Kidney tubule cell (primary cell): ENCODE results near the gene PDE4C.
A peak's percentile ranks its signal among the peaks of the same experiment; 100 is the strongest.
"Not testable (repeated sequence)": the region's sequence is repeated elsewhere in the genome, so short reads cannot be mapped to it uniquely, and the experiment has no call there.

Experiments used
- DNase-seq: peaks from one replicate; pipeline ENCODE4 v3.0.0-alpha.2; 2018; ENCODE audit warnings: low spot score

The PDE4C gene

DNA sequence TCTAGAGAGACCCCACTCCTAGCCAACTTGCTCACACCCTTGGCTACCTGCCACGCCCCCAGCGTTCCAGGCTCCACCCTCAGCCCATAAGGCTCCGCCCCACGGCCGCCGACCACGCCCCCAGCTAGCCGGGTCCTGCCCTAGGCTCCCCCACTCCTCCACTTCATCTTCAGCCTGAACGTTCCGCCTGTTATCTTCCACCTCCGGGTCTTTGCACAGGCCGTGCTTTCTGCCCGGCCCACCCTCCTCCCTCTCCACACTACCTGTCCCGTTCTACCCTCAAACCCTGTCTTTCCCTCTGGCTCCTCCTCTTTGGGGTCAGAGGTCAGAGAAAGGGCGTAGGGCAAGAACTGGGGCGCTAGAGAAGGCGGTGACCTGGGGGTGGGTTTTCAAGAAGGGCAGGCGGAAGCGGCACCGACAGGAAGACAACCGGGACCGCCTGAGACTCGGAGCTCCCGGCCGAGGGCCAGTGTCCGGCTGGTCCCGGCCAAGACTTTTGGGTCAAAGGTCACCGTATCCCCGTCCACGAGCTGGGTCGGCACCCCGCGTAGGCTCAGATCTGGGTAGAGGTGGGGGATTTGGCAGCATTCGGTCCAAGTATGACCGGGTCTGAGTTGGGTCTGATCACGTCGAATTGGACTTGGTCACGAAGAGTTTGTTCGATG, 2.2 kb downstream of the PDE4C start:
- DNase-seq, result no peak

DNA sequence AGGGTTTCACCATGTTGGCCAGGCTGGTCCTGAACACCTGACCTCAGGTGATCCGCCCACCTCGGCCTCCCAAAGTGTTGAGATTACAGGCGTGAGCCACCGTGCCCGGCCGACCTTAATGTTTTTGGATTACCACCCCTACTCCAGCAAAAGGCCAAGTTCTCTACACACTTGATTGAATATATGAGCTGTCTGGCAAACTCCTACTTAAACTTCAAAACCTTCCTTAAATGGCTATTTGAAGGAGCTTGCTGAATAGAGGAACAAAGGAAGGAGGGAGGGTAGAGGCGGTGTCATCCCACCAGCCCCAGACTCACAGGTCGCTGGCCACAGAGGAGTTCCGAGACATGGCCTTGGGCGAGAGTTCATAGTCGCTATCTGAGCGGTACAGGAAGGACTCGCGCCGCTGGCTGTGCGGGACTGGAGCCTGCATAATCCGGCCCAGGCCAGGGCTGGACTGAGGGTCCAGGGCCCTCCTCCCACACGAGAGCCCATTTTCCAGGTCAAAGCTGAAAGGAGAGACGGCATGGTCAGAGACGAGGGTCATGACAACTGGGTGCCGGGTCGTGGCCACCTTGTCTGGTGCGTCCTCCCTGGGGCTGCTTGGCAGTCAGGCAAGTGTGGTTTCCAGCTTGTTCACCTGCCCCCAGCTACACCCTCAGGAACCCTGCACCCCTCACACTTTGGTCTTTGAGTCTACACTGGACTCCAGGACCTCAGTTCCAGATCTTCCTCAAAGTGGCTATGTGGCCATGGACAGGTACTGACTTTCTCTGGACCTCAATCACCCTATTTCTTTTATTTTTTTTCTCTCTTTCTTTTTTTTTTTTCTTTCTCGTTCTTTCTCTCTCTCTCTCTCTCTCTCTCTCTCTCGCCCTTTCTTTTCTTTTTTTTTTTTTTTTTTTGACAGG, 4.2 kb downstream of the PDE4C start:
- no peak for DNase-seq

DNA sequence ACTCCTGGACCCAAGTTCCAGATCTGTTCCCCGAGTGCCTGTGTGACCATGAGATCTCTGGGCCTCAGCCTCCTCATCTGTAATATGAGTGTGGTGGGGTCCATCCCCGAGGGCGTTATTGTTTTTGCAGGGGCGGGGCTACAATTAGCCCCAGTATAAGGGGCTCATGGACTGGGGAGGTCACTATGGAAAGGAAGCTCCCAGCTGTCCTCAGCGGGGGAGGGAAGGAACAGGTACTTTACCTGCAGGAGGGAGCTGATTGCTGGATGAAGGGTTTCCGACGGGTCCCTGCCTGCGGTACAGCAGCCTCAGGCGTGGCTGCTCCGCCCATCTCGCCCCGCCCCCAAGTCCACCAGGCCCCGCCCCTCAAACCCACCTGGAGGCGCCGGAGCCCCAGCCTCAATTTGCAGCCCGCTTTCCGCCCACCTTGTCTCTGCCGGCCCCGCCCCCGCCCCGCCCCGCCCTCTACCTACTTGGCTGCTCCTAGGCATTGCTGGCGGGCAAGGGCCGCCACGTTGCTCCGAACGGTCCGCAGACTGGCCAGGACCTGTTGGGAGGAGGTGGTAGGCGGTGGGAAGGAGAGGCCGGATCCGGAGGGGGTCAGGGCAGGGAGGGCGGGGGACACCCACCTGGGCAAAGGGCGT, 5.5 kb downstream of the PDE4C start:
- no peak for DNase-seq

DNA sequence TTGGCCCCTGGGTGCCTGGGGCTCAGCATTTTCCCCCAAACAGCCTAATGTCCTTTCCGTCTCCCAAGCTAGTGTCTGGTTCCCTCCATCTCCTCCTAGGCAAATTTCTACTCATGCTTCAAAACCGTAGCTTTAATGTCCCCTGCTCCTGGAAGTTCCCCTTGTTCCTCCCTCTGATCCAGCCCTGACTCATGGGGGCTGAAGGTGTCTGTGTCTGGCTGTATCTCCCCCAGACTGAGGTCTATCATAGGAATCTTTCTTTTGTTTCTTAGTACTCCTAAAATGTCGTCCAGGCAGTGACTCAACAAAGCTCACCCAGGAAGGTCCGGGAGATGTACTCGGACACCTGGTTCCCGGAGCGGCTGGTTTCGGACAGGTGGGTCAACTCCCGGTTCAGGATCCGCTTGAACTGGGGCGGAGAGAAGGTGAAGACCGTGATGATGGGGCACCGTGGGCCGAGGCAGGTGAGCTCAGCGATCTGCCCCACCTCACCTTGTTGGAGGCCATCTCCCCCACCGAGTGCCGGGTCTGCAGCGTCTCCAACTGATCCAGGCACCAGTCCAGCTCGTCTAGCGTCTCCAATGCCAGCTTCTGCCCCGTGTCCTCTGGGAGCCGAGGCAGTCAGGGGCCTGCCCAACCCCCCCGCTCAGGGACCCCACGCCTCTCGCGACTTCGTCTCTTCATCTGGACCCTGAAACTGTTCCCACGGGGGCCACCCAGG, 6.2 kb downstream of the PDE4C start:
- no peak for DNase-seq

DNA sequence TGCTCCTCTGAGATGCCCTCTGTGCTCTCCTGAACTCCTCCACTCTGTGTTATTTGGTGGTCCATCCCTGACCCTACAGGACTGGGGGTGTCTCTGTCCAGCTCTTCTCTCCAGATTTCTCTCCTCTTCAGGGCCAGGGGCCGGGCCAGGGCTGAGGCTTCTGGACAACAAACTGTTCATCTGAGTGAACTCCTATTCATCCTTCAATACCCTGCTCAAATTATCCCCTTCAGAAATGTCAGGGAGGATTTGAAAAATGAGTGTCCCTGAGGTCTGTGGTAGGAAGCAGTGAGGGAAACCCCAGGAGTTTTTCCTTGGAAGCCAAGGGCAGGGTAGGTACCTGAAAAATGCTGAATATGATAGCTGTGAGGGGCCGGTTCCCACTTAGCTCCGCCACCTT, 7.6 kb downstream of the PDE4C start:
- no peak for DNase-seq

DNA sequence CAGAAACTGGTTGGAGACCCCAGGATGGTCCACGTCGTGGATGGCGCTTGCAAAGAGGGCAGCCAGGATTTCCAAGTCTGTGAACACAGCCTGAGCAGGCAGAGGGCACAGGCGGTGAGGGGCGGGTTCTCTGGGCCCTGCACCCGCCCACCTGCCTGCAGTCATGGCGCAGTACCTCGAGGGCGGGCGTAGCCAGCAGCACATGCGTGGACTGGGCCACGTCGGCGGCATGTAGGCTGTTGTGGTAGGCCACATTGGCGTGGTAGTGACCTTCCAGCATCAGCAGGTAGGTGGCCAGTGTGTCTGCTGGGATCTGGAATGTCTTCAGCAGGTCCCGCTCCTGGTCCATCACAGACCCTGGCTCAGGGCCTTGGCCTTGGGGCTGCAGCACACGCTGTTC, 8.1 kb downstream of the PDE4C start:
- no peak for DNase-seq

DNA sequence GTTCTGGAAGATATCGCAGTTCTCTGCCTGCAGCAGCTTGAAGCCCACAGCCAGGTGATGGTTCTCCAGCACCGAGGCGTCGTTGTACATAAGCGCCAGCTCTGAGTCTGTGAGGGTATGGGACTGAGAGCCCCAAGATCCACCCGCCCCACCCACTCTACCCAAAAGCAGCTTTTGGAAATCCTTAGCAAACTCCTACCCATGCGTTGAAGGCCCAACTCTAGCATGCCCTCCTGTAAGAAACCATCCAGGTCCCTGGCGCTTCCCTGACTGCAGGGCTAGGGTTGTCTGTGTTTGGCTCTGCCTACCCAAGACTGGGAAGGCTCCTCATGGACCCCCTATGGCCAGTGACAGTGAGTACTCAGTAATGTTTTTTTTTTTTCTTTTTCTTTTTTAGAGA, 9.4 kb downstream of the PDE4C start:
- no peak for DNase-seq

DNA sequence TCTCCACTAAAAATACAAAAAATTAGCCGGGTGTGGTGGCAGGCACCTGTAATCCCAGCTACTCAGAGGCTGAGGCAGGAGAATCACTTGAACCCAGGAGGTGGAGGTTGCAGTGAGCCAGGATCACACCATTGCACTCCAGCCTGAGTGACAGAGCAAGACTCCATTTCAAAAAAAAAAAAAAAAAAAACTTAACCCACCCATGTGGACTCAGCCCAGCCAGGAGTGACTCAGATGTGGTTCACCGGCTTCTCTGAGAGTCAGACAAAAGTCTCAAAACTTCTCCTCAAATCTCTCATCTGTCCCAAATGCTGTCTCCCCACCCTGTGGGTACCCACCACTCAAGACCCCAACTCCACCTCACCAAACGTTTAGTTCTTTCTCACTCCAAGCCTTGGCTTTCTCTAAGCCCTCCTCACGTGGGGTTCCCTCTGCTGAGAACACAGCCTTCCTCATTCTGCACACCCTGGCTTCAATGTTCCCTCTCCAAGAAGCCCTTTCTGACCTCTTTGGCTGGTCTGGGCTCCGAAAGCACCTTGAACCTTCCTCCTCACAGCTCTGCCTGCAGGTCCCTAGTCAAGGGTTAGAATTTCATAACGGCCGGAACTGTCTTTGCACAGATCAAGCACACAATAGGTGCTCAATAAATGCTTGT, 11.3 kb downstream of the PDE4C start:
- DNase-seq, result peak; percentile 42

DNA sequence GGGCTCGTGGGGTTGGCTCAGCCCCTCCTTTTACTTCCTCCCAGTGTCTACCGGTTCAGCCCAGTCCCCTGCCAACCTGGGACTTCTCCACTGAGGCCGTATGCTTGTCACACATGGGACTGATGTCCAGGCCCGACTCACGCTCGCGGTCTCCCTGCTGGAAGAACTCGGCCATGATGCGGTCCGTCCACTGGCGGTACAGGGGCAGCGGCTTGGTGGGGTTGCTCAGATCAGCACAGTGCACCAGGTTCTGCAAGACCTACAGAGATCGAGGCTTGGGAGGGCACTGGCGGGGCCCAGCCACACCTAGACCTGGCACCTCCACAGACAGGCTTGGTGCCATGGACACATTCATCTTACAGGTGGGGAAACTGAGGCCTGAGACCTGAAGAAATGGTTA, 14.6 kb downstream of the PDE4C start:
- DNase-seq, result no peak

DNA sequence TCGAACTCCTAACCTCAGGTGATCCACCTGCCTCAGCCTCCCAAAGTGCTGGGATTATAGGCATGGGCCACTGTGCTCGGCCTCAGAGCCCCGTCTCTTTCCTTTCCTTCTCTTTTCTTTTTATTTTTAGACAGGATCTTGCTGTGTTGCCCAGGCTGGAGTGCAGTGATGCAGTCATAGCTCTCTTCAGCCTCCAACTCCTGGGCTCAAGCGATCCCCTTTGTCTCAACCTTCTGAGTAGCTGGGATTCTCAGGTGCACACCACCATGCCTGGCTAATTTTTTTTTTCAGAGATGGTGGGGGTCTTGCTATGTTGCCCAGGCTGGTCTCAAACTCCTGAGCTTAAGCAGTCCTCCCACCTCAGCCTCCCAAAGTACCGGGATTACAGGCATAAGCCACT, 16.3 kb downstream of the PDE4C start:
- DNase-seq, result not testable (repeated sequence)

DNA sequence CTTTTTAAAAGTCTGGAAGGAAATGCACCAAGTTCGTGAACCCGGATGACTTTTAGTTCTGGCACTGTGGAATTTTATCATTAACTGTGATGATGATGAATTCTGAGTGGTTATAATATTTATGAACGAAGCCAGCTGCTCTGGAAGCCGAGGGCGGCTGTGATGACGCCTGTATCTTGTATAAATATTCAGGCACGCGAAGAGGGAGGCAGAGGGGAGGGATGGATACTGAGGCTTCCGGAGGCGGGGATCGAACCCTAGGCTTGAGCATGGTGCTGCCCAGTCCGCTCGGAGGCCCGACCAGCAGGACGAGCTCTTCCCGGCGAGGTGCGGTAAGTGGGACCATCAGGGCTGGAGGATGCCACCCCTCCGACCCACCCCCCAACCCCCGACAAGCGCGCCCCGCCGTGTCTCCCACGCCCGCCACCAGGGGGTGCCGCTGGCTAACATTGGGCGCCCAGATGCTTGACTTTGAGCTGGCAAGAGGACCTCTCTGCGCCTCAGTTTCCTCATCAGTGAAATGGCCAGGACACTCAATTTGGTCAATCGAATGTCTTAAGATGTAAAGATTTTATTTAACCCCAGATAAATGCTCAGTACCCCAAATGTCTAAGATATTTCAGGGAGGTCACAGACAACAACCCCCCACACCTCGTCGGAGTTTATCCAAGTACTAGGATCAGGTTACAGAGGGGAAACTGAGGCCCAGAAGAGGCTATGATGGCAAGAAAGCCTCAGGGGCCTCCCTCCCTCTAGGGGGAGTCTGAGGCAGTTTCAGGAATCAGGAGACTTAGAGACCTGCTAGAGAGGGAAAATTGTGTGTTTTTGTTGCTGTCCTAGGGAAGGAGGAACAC, 17.9 kb downstream of the PDE4C start:
- DNase-seq, result no peak

DNA sequence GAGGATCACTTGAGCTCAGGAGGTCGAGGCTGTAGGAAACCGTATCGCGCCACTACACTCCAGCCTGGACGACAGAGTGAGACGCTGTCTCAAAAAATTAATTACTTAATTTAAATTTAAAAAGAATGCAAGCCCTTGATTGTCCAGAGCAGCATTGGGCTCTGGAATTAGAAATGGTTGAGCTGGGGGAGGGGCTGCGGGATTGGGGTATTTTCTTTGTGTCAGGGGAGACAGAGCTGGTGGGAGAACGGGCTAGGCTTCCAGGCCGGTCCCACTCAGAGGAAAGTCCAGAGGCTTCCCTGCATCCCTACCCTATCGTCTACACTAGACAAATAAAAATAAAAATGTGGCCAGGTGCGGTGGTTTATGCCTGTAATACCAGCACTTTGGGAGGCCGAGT, 20.2 kb downstream of the PDE4C start:
- DNase-seq, result no peak

DNA sequence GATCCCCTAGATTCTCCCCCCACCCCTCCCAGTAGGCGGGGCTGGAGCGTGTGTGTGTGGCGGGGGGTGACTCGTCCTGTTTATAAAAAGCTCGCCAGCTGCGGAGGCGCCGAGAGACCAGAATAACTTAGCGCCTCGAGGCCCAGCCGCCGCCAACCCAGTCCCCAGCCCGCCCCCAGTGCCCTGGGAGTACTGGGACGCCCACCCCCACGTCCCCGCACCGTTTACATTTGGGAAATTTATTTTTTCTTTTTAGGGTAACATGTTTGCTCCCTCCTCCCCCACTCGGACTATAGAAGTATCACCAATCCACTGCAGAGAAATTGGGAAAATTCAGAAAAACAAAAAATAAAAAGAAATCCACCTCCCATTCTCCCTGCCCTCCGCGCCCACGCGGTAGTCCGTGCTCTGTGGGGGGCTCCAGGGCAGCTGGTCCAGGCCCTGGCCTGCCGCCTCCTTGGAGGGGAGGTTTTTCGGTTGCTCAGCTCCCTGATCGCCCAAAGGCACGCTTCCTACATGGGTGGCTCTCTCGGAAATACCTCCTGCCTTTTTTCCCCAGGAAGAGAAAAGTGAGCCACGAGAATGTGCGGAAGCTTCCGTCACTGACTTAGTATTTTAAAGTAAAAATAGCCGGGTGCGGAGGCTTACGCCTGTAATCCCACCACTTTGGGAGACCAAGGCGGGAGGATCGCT, 20.9 kb downstream of the PDE4C start:
- DNase-seq, result peak; percentile 46

DNA sequence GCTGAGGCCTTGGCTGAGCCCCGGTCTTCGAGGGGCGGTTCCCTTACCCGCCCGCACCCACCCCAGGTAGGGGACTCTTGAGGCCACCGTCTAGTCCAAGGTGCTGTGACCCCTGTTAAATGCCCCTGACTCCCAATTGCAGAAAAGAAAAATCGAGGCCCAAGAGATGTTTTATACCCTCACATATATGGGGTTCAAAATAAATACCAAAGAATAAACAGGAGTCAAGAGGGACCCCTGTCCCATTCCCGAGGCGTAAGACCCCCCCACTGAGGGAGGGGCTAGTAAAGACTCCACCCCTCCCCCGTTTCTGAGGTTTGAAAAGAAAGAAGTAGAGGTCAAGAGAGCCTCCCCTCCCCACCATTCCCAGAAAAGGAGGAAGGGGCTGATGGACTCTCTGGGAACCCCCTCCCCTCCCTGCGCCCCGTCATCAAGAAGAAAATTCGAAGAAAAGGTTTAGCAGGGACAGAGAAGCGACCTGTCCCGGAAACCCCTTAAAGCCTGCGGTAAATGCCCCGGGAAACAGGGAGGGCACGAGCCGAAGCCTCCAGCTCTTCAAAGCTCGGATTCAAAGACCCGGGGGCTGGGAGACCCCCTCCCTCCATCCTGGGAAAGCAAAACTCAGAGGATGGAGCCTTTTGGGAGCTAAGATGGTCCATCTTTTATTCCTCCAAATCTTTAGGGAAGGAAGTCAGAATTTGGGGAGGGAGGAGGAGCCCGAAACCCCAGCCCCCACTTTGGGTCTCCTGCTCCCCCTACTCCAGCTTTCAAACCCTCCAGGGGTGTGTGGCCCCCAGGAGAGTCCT, 21.6 kb downstream of the PDE4C start:
- no peak for DNase-seq

DNA sequence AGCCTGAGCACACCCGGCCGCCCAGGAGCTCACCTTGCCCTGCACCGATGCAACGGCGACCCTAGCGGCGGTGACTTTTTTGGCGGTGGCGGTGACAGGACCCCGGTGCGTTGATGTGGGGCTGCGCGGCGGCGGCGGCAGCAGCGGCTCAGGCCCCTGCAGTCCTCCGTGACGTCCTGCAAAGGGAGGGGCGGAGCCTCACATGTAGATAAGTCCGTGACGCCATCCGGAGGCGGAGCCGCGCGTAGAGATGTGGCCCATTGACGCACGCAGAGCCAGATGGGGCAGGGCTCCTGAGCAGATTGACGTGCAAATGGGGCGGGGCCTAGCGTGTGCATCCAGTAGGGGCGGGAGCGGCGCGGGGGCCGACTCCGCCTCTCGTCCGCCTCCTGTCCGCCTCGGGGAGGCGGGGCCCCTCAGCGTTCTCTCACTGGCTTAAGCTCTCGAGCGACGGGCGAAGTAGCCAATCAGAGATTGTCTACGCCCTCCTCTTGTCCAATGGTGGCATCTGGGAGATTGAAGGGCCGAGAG, 22.3 kb downstream of the PDE4C start, which contains the start of gene RAB3A:
RAB3A (minus strand) TSS at position 180 of the 531 bp plus-strand sequence. CDS start 1,302 bp downstream, outside the sequence.
- peak; percentile 100 for DNase-seq

DNA sequence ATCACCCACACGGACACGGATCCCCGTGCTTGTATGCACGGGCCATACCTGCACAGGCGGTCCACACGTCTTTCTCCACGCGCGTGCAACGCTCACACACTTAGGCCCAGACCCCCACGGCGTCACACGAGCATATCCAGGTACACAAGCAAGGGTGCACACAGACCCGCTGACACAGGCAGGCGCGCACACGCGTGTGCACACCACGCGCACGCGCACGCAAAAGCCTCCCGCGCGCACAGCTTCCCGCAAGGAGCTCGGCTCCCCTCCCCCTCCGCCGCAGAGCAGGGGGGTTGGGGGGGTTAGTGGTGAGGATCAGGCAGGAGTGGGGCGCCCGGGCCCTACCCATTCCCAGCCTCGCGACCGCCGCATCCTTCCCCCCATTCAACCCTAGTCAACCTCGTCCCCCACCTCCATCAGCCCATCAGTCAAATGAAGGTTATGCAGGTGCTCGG, 22.8 kb downstream of the PDE4C start:
- DNase-seq, result no peak

DNA sequence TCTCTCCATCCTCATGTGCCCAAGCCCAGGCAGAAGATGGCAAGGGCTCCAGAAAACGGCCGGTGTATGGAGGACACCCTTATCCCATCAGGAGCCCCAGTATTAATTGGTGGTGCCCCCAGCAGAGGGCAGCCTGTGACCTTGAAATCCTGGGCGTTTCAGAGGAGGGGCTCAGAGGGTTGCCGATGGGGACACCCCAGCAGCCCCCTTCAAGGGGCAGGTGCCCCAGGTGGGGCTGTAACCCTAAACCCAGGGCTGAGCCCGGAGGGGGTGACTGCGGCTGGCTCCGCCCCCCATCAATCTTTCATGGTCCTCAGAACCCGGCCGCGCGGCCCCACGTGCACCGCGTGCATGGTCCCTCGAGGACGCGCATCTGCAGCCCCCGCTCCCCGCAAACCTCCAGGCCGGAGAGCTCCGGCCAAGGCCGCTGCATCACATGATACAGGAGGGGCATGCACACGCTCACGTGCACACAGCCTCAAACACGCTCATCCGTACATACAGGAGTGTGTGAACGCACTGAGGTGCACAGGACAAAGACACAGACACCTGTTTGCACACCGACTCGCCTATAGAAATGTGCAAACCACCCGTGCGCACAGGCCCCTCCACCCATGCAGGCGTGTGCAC, 23.3 kb downstream of the PDE4C start:
- no peak for DNase-seq

DNA sequence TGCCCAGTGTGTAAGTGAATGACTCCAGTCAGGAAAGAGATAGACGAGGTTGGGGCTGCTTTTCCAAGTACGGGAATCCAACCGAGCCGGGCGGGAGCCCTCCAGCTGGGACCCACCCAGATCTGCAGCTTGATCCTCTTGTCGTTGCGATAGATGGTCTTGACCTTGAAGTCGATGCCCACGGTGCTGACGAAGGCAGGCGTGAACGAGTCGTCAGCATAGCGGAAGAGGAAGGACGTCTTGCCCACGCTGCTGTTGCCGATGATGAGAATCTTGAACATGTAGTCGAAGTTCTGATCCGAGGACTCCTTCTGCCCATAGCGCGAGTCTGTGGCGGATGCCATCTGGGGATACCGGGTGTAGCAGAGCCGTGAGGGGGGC, 23.9 kb downstream of the PDE4C start:
- no peak for DNase-seq
